ENCODE data around the gene CRYGA. TPM values are rescaled to one million over a fixed set of nuclear protein-coding genes. Genes with fewer than 3 reads are reported as not detected.

CRYGA gene
- total RNA-seq, 1 experiment from 2014 or later: not detected

DNA sequence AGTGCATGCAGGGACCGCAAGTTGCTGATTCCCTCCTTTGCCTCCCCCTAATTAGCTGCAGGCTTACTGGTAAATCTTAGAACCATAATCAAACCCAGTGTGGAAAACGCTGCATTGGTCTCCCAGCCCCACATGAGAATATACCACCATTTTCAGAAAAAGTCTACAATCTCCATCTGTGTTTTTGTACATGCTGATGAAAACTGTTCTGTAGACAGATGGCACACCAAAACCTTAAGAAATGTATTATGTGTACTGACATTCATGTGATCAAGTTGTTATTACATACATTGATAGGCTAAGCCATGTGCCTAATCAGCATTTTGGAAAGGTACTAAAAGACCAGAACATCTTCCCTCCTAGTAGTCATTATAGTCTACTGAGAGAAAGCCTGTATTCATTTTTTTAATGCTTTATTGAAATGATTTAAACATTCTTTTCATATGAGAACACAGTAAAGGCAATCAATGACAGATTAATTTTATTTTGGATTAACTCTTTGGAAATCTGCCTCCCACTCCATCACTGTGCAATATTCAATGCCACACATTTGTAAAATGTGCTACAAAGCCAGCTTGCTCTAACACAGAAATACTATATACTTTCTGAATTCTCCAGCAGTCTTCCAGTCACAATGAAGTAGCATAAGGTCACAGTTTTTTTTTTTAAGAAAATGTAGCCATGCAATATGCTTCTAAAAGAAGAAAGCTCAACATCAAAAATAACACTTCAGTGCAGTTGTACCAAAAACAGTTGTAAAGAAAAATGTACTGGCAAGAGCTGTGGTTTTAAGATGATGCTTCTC, 1.8 kb upstream of the CRYGA start (continued):
- TF ChIP-seq, protein P1, sequence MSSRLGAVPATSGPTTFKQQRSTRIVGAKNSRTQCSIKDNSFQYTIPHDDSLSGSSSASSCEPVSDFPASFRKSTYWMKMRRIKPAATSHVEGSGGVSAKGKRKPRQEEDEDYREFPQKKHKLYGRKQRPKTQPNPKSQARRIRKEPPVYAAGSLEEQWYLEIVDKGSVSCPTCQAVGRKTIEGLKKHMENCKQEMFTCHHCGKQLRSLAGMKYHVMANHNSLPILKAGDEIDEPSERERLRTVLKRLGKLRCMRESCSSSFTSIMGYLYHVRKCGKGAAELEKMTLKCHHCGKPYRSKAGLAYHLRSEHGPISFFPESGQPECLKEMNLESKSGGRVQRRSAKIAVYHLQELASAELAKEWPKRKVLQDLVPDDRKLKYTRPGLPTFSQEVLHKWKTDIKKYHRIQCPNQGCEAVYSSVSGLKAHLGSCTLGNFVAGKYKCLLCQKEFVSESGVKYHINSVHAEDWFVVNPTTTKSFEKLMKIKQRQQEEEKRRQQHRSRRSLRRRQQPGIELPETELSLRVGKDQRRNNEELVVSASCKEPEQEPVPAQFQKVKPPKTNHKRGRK (CRISPR knock-in tag; IDR thresholded peaks at IDR 0.05; ENCODE audit: borderline replicate concordance): no peak
- TF ChIP-seq OVOL2 (CRISPR knock-in tag; IDR thresholded peaks at IDR 0.05; ENCODE audit: borderline replicate concordance): no peak
- TF ChIP-seq ATF3 (CRISPR knock-in tag; conservative IDR thresholded peaks at IDR 0.05): no peak
- no peak for TF ChIP-seq JAZF1 (CRISPR knock-in tag; IDR thresholded peaks at IDR 0.05)
- no peak for TF ChIP-seq NFATC4 (CRISPR knock-in tag; IDR thresholded peaks at IDR 0.05)
- no peak for TF ChIP-seq ZNF219 (CRISPR knock-in tag; IDR thresholded peaks at IDR 0.05; ENCODE audit: borderline replicate concordance)
- no peak for TF ChIP-seq ZBTB43 (CRISPR knock-in tag; IDR thresholded peaks at IDR 0.05)

DNA sequence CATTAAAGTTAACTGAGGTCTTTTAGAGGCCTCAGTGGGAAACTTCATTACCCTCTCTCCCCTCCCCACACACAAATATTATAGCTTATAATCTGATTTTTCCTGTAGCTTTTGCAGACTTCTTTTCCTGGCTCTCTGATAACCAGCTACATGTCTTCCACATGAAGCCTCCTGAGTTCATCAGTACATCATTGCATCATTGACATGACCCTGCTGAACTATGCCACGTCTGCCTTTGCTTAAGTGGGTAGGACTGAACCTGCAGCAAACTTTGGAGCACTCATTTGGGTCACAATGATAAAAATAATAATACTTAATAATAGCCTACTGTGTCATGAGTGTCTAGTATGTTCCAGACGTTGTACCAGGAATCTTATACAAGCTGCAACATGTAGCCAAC, 7.0 kb downstream of the CRYGA start:
- Mint-ChIP-seq H3K27ac (no peak overlapping the region), H3K4me3 (no peak overlapping the region), H3K36me3 (peaks cover 7% of the 10 kb centered on the region), H3K9me3 (peaks cover 23% of the 10 kb centered on the region), H3K27me3 (ENCODE audit: low read depth) (no peaks in the 10 kb centered on the region; the same call in 1 of the 2 replicates), H3K4me1 (no peaks in the 10 kb centered on the region)
- ChIA-PET CTCF (interaction anchor here (0.6 to 1.3 kb wide), 2 partner anchors 98 to 819 kb away, joined by 3 to 5 read pairs; partner anchors contain the start of gene IDH1), POLR2A (interaction anchor here (1.3 kb wide), 1 partner anchor 98 kb away, joined by 3 read pairs; the partner anchor contains the start of gene IDH1)
- ATAC-seq (no peak), DNase-seq (ENCODE audit: low spot score) (no peak)
- TF ChIP-seq ZNF281 (CRISPR knock-in tag; IDR thresholded peaks at IDR 0.05) (no peak), ZNF317 (CRISPR knock-in tag; IDR thresholded peaks at IDR 0.05; ENCODE audit: borderline replicate concordance, low read depth) (no peak), PRRX2 (CRISPR knock-in tag; IDR thresholded peaks at IDR 0.05) (no peak), ATF3 (CRISPR knock-in tag; conservative IDR thresholded peaks at IDR 0.05) (no peak), ATF1 (CRISPR knock-in tag; IDR thresholded peaks at IDR 0.05) (no peak), FOXP1 (CRISPR knock-in tag; IDR thresholded peaks at IDR 0.05; ENCODE audit: borderline replicate concordance) (no peak), ZNF416 (CRISPR knock-in tag; IDR thresholded peaks at IDR 0.05) (no peak), IRF2 (CRISPR knock-in tag; IDR thresholded peaks at IDR 0.05; ENCODE audit: borderline replicate concordance, low read depth) (no peak), SMAD4 (CRISPR knock-in tag; IDR thresholded peaks at IDR 0.05) (no peak), USF2 (CRISPR knock-in tag; IDR thresholded peaks at IDR 0.05) (no peak), EMX1 (CRISPR knock-in tag; IDR thresholded peaks at IDR 0.05) (no peak)
- TF ChIP-seq, protein P2, sequence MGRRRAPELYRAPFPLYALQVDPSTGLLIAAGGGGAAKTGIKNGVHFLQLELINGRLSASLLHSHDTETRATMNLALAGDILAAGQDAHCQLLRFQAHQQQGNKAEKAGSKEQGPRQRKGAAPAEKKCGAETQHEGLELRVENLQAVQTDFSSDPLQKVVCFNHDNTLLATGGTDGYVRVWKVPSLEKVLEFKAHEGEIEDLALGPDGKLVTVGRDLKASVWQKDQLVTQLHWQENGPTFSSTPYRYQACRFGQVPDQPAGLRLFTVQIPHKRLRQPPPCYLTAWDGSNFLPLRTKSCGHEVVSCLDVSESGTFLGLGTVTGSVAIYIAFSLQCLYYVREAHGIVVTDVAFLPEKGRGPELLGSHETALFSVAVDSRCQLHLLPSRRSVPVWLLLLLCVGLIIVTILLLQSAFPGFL (CRISPR knock-in tag; IDR thresholded peaks at IDR 0.05; ENCODE audit: borderline replicate concordance): no peak
- TF ChIP-seq, protein P3, sequence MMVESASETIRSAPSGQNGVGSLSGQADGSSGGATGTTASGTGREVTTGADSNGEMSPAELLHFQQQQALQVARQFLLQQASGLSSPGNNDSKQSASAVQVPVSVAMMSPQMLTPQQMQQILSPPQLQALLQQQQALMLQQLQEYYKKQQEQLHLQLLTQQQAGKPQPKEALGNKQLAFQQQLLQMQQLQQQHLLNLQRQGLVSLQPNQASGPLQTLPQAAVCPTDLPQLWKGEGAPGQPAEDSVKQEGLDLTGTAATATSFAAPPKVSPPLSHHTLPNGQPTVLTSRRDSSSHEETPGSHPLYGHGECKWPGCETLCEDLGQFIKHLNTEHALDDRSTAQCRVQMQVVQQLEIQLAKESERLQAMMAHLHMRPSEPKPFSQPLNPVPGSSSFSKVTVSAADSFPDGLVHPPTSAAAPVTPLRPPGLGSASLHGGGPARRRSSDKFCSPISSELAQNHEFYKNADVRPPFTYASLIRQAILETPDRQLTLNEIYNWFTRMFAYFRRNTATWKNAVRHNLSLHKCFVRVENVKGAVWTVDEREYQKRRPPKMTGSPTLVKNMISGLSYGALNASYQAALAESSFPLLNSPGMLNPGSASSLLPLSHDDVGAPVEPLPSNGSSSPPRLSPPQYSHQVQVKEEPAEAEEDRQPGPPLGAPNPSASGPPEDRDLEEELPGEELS (CRISPR knock-in tag; IDR thresholded peaks at IDR 0.05): no peak
